ENCODE data around the gene LAMP2.

Gene LAMP2

GRCh38 chrX:120457766-120458180 lies 11.3 kb downstream of the LAMP2 start:
- Histone ChIP-seq H3K4me3 (ENCODE audit: low read depth in 1 of 2, low read length in 1 of 2) (peak overlapping the region; percentile 44 to 46), H3K9me3 (no peaks in the 10 kb centered on the region), H3K36me3 (peaks cover 24% of the 10 kb centered on the region), H3K4me1 (ENCODE audit: control insufficient read depth in 1 of 2, insufficient read depth in 1 of 2, low read depth in 1 of 2, low read length in 1 of 2) (peaks cover 68 to 74% of the 10 kb centered on the region in 2 experiments), H3K27me3 (no peaks in the 10 kb centered on the region), H3K27ac (peak overlapping the region; percentile 97)
- TF ChIP-seq, protein P1, sequence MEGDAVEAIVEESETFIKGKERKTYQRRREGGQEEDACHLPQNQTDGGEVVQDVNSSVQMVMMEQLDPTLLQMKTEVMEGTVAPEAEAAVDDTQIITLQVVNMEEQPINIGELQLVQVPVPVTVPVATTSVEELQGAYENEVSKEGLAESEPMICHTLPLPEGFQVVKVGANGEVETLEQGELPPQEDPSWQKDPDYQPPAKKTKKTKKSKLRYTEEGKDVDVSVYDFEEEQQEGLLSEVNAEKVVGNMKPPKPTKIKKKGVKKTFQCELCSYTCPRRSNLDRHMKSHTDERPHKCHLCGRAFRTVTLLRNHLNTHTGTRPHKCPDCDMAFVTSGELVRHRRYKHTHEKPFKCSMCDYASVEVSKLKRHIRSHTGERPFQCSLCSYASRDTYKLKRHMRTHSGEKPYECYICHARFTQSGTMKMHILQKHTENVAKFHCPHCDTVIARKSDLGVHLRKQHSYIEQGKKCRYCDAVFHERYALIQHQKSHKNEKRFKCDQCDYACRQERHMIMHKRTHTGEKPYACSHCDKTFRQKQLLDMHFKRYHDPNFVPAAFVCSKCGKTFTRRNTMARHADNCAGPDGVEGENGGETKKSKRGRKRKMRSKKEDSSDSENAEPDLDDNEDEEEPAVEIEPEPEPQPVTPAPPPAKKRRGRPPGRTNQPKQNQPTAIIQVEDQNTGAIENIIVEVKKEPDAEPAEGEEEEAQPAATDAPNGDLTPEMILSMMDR (IDR thresholded peaks at IDR 0.05): no peak

DNA sequence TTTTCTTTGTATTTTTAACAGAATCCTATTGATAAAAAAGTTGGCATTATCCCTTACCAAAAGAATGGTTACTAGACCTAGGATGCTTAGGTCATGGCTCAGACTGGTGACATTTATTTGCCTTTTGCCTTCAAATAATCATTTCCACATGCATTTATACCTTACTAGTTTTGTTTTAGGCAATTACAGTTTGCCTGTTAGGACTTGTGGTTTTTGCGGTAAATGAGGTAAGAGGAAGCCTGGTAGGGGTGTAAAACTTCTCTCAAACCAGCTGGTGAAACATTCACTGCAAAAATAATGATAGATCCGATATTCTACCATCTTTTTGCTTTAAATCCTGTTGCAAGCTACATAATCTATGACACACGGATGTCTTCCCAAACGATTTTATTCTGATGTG lies 12.1 kb downstream of the LAMP2 start:
- Histone ChIP-seq H3K4me3 (ENCODE audit: low read depth in 1 of 2, low read length in 1 of 2) (peak overlapping the region; percentile 44 to 46), H3K4me1 (ENCODE audit: control insufficient read depth in 1 of 2, insufficient read depth in 1 of 2, low read depth in 1 of 2, low read length in 1 of 2) (peaks cover 62 to 66% of the 10 kb centered on the region in 2 experiments), H3K36me3 (peaks cover 25% of the 10 kb centered on the region), H3K27me3 (no peaks in the 10 kb centered on the region), H3K9me3 (no peaks in the 10 kb centered on the region), H3K27ac (peak overlapping the region; percentile 97)
- TF ChIP-seq, protein P1 (IDR thresholded peaks at IDR 0.05): no peak

DNA sequence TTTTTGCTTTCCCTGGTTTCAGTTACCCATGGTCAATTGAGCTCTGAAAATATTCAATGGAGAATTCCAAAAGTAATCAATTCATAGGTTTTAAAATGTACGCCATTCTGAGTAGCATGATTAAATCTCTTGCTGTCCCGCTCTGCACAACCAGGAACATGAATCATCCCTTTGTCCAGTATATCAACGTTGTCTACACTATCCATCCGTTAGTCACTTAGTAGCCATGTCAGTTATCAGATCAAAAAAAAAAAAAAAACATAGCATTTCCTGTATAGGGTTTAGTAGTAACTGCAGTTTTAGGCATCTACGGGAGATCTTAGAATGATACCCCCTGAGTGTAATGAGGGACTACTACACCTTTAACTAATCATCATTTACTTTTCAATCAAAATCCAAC lies 15.1 kb downstream of the LAMP2 start:
- Histone ChIP-seq H3K9me3 (no peaks in the 10 kb centered on the region), H3K27ac (no peak overlapping the region), H3K4me1 (ENCODE audit: control insufficient read depth in 1 of 2, insufficient read depth in 1 of 2, low read depth in 1 of 2, low read length in 1 of 2) (peaks cover 32 to 37% of the 10 kb centered on the region in 2 experiments), H3K36me3 (peaks cover 29% of the 10 kb centered on the region), H3K4me3 (ENCODE audit: low read depth in 1 of 2, low read length in 1 of 2) (no peak overlapping the region), H3K27me3 (no peaks in the 10 kb centered on the region)
- TF ChIP-seq, protein P1 (IDR thresholded peaks at IDR 0.05): no peak

- Histone ChIP-seq H3K4me1 (ENCODE audit: control insufficient read depth in 1 of 2, insufficient read depth in 1 of 2, low read depth in 1 of 2, low read length in 1 of 2) (peaks cover 14 to 18% of the 10 kb centered on the region in 2 experiments), H3K27ac (peak overlapping the region; percentile 54), H3K4me3 (ENCODE audit: low read depth in 1 of 2, low read length in 1 of 2) (no peak overlapping the region), H3K27me3 (no peaks in the 10 kb centered on the region), H3K9me3 (no peaks in the 10 kb centered on the region), H3K36me3 (peaks cover 41% of the 10 kb centered on the region)
- TF ChIP-seq, protein P1 (IDR thresholded peaks at IDR 0.05): no peak
Measured at GRCh38 chrX:120452131-120452530, 17.0 kb downstream of the LAMP2 start.

DNA sequence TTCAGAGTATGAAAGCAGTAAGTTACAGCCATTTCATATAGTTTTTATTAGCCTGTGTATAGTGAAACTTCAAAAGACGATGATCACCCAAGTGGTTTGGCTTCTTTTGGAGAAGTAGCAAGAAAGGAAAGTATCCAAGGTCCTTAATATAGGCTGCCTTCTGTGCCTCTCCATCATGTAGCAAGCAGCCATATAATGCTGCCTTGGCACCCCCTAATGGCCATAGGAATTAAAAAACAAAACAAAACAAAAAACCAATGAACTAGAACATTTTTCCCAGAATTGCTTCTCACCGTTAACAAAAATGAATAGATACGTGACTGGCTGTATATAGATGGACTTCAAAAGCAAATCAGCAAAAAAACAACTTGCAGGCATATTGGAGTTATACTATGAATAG lies 18.9 kb downstream of the LAMP2 start:
- TF ChIP-seq, protein P1 (IDR thresholded peaks at IDR 0.05): no peak
- H3K36me3 ChIP-seq: peaks cover 55% of the 10 kb centered on the region

GRCh38 chrX:120446498-120446897 lies 22.6 kb downstream of the LAMP2 start:
- no peaks in the 10 kb centered on the region for H3K27me3 ChIP-seq
- peaks cover 59% of the 10 kb centered on the region for H3K36me3 ChIP-seq
- H3K9me3 ChIP-seq: no peaks in the 10 kb centered on the region
- no peak overlapping the region for H3K4me3 ChIP-seq (ENCODE audit: low read depth in 1 of 2, low read length in 1 of 2)
- H3K4me1 ChIP-seq (ENCODE audit: control insufficient read depth in 1 of 2, insufficient read depth in 1 of 2, low read depth in 1 of 2, low read length in 1 of 2): no peaks in the 10 kb centered on the region
- TF ChIP-seq, protein P1 (IDR thresholded peaks at IDR 0.05): no peak
- H3K27ac ChIP-seq: no peak overlapping the region

More for the DNA sequence above, 18.9 kb downstream of the LAMP2 start:
- Histone ChIP-seq H3K4me1 (ENCODE audit: control insufficient read depth in 1 of 2, insufficient read depth in 1 of 2, low read depth in 1 of 2, low read length in 1 of 2) (no peaks in the 10 kb centered on the region), H3K27ac (no peak overlapping the region), H3K4me3 (ENCODE audit: low read depth in 1 of 2, low read length in 1 of 2) (no peak overlapping the region), H3K9me3 (no peaks in the 10 kb centered on the region), H3K27me3 (no peaks in the 10 kb centered on the region)
